Right cardiac atrium (tissue), 5 donors: Measurements from ENCODE around the gene KRTAP5-9. TPM values are rescaled to one million over a fixed set of nuclear protein-coding genes. Genes with fewer than 3 reads are reported as not detected.
"Not testable (repeated sequence)": the region's sequence is repeated elsewhere in the genome, so short reads cannot be mapped to it uniquely, and the experiment has no call there.

Source experiments
- ATAC-seq, 2 donors: fragments of 200-7000 bp; cut with Tn5 transposase; one replicate each; pipeline versions ENCODE4 v1.8.0 to v1.9.1; 2020; ENCODE audit warnings: moderate library complexity in 2 of 2, mild to moderate bottlenecking in 1 of 2
- DNase-seq, 3 donors: peaks; one replicate each; pipeline ENCODE4 v3.0.0-alpha.2; 2020
- H3K27ac ChIP-seq: one replicate; pipeline ENCODE4 v1.5.1; 2013; ENCODE audit warnings: mild to moderate bottlenecking, low read length, control low read depth, moderate library complexity
- H3K27me3 ChIP-seq: one replicate; pipeline ENCODE4 v1.6.1; 2013; ENCODE audit not compliant: control insufficient read depth, insufficient read depth
- H3K4me1 ChIP-seq: one replicate; pipeline ENCODE4 v1.6.1; 2013; ENCODE audit warnings: low read length; ENCODE audit not compliant: control insufficient read depth, insufficient read depth
- H3K4me3 ChIP-seq: one replicate; pipeline ENCODE4 v1.5.1; 2013; ENCODE audit warnings: low read length, control low read depth
- H3K9me3 ChIP-seq: one replicate; pipeline ENCODE4 v1.6.1; 2013; ENCODE audit warnings: low read length; ENCODE audit not compliant: control insufficient read depth
- whole genome bisulfite sequencing: extraction: QIAGEN DNeasy Blood & Tissue Kit; methylation state at CpG from one replicate; pipeline ENCODE4 v1.1.7; 2013; 5-methylcytosine and 5-hydroxymethylcytosine counted together
- intact Hi-C, 4 donors: fragments of 100-400 bp; cut with DNase I; formaldehyde crosslinking; loops; one replicate each; pipeline versions ENCODE4 v1.11.0 to v1.14.0; 2022 to 2023
- polyA plus RNA-seq: library from polyadenylated mRNA; stranded (reverse); fragments of 200-250 nt; gene quantifications from one replicate; pipeline ENCODE4 v1.2.3, GENCODE V29; 2013
- total RNA-seq, 4 donors: library from RNA; stranded (reverse); fragmentation: NEBNext Ultra II Directional; extraction: Animal tissue kit (Norgen Biotek cat#: 25700); gene quantifications; one replicate each; pipeline ENCODE4 v1.2.1, GENCODE V29; 2021
- donor health status: healthy with polysubstance abuse.
- donor health status: DM: no; HTN: yes; CAD: no.
- donor health status: DM: no; HTN: no; CAD: no.
- donor health status: DM: no; HTN: yes; CAD: no; lungs with severe emphysema.
- donor health status: DM: yes; HTN: yes; CAD: no.

KRTAP5-9 gene
- total and polyA plus RNA-seq, 5 donors: not detected

DNA sequence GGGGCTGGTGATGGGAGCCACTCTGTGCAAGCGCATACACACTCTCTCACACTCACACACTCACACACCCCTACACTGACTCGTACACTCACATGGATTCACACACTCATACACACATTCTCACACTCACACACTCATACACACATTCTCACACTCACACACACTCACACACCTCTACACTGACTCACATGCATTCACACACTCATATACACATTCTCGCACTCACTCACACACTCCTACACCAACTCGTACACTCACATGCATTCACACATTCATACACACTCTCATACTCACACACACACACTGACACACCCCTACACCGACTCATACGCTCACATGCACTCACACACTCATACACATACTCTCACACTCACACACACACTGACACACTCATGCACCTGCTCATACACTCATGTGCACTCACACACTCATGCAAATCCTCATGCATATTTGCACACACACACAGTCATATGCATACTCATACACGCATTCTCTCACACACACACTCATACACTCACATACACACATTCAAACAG lies 29.3 kb downstream of the KRTAP5-9 start:
- no peaks in the 10 kb centered on the region for H3K27me3 ChIP-seq
- ATAC-seq (no peak), DNase-seq (no peak)
- no peak overlapping the region for H3K4me3 ChIP-seq
- 91% methylated on average over 7 of the region's 7 CpGs for WGBS
- H3K4me1 ChIP-seq: peaks cover 2% of the 10 kb centered on the region
- H3K27ac ChIP-seq: no peak overlapping the region
- intact Hi-C loops: no loop called here
- no peaks in the 10 kb centered on the region for H3K9me3 ChIP-seq

DNA sequence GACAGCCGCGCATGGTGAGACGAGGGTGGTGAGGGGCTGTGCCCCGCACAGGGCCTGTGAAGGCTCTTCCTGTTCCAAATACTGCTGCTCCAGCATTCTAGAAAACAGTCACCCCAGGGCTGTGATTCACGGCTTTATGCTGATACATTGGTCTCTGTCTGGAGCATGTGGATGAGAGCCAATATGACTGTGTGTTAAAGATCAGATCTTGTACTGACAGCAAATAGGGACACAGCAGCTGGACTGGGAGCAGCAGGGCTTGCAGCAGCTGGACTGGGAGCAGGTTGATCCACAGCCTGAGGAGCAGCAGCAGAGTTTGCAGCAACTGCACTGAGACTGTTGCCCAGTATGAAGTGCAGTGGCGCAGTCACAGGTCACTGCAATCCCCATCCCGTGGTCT lies 31.3 kb downstream of the KRTAP5-9 start:
- H3K27me3 ChIP-seq, H3K4me3 ChIP-seq, DNase-seq, H3K27ac ChIP-seq, H3K9me3 ChIP-seq, H3K4me1 ChIP-seq, ATAC-seq, intact Hi-C loops: not testable (repeated sequence)
- WGBS: 62% methylated on average over 7 of the region's 7 CpGs

DNA sequence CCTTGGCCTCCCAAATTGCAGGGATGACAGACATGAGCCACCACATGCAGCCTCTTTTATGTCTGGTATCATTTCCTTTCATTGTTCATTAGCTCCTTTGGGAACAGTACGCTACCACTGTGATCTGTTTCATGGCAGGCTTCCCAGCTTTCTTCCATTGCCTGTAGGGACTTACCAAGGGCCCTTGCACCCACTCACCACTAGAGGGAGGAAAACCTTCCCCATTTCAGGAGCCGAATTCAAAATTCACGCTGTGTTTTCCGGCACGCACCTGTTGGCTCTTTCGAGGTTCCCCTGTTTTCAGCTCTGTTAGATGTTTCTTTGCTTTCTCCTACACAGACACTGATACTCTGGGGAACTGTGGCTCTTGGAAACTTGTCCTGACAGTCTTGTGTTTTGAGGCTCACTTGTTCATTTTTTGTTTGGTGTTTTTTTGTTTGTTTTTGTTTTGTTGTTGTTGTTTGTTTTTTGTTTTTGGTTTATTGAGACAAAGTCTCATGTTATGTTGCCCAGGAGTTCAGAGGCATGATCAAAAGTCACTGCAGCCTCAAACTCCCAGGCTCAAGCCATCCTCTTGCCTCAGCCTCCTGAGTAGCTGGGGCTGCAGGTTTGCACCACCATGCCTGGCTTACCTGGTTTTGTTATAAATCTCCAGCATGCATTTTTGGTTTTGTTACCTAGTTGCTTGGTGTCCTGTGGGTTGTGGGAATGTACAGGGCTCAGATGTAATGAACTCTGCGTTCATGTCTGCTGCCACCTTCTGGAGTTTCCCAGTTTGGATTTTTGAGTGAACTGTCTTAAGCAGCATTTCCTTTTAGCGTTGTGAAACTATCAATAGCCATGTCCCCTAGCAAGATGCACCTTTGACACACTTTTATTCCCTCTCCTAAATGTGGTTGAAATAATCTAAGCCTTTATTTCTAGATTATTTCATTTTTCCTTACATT lies 32.1 kb downstream of the KRTAP5-9 start:
- no peaks in the 10 kb centered on the region for H3K27me3 ChIP-seq
- H3K9me3 ChIP-seq: no peaks in the 10 kb centered on the region
- ATAC-seq (peak; percentile 86 to 87), DNase-seq (peak in 2 of 3 donors; percentile 54 to 56)
- WGBS: 5% methylated on average over 8 of the region's 8 CpGs
- H3K4me1 ChIP-seq: peaks cover 2% of the 10 kb centered on the region
- intact Hi-C loops: no loop called here
- no peak overlapping the region for H3K4me3 ChIP-seq
- H3K27ac ChIP-seq: no peak overlapping the region

DNA sequence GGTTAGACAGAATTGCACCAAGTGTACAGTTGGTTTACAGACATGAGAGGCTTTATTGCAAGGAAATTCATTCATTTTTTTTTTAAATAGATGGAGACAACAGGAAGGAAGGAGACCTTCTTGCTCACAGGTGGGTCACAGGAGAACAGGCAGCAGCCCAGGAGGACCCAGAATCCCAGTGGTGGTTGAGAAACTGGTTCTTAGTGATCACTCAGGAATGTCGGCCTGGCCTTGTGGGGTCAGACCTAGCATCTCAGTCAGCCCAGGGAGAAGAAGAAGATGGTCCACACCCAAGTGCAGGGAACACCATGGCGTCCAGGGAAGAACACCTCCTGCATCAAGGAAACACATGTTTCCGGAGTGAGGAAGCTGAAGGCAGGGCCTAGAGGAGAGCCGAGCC lies 33.6 kb downstream of the KRTAP5-9 start:
- intact Hi-C loops: no loop called here
- no peak overlapping the region for H3K27ac ChIP-seq
- no peak for ATAC-seq
- H3K9me3 ChIP-seq: no peaks in the 10 kb centered on the region
- peaks cover 2% of the 10 kb centered on the region for H3K4me1 ChIP-seq
- 70% methylated on average over 4 of the region's 4 CpGs for WGBS
- no peak overlapping the region for H3K4me3 ChIP-seq
- no peaks in the 10 kb centered on the region for H3K27me3 ChIP-seq
- DNase-seq: no peak

GRCh38 chr11:71582309-71582895 lies 34.2 kb downstream of the KRTAP5-9 start, which contains the start of gene KRTAP5-11:
Gene KRTAP5-11 (minus strand): TSS chr11:71582875. CDS start chr11:71582837, 38 bp downstream.
- no peak for ATAC-seq
- no peak within 1 kb of the TSS for H3K27ac ChIP-seq

GRCh38 chr11:71582969-71583368 lies 34.7 kb downstream of the KRTAP5-9 start:
- H3K4me3 ChIP-seq, H3K27ac ChIP-seq, DNase-seq, H3K9me3 ChIP-seq, H3K4me1 ChIP-seq, H3K27me3 ChIP-seq, ATAC-seq, intact Hi-C loops: not testable (repeated sequence)
- 79% methylated on average over 2 of the region's 2 CpGs for WGBS

More at GRCh38 chr11:71582309-71582895, 34.2 kb downstream of the KRTAP5-9 start, which contains the start of gene KRTAP5-11:
- intact Hi-C loops: no loop called here
- Histone ChIP-seq H3K9me3 (no peaks in the 10 kb centered on the region), H3K27me3 (no peaks in the 10 kb centered on the region), H3K4me1 (peaks cover 2% of the 10 kb centered on the region), H3K4me3 (no peak within 1 kb of the TSS)
- no peak for DNase-seq
- 66% methylated on average over 3 of the region's 3 CpGs for WGBS

- H3K27me3 ChIP-seq, H3K4me1 ChIP-seq, ATAC-seq, H3K27ac ChIP-seq, H3K9me3 ChIP-seq, DNase-seq, H3K4me3 ChIP-seq, intact Hi-C loops: not testable (repeated sequence)
- WGBS: 88% methylated on average over 5 of the region's 5 CpGs
These were observed 37.5 kb downstream of the KRTAP5-9 start for GRCh38 chr11:71585673-71586072.

GRCh38 chr11:71588314-71588713 lies 40.1 kb downstream of the KRTAP5-9 start:
- intact Hi-C loops, DNase-seq, H3K4me1 ChIP-seq, H3K9me3 ChIP-seq, ATAC-seq, H3K4me3 ChIP-seq, H3K27ac ChIP-seq, H3K27me3 ChIP-seq: not testable (repeated sequence)
- 58% methylated on average over 4 of the region's 4 CpGs for WGBS

DNA sequence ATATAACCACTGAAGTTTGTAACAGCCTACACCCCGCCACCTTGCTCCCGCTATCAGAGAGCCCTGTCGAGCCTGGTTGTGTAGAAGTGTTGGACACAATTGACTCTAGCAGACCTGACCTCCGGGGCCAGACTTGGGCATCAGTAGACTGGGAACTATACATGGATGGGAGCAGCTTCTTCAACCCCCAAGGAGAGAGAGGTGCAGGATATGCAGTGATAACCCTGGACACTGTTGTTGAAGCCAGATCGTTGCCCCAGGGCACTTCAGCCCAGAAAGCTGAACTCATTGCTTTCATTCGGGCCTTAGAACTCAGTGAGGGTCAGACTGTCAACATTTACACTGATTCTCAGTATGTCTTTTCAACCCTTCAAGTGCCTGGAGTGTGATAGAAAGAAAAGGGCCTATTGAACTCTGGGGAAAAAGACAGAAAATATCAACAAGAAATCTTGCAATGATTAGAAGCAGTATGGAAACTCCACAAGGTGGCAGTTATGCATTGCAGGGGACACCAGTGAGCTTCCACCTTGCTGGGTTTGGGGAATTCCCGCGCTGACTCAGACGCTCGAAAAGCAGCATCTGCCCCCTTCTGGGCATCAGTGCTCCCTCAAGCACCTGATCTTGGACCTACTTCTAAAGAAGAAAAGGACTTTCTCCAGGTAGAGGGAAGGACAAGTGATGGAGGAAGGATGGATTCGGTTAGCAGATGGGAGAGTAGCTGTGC lies 40.8 kb downstream of the KRTAP5-9 start:
- H3K9me3 ChIP-seq, H3K27me3 ChIP-seq, H3K4me3 ChIP-seq, ATAC-seq, H3K4me1 ChIP-seq, H3K27ac ChIP-seq, intact Hi-C loops, DNase-seq: not testable (repeated sequence)
- 60% methylated on average over 11 of the region's 11 CpGs for WGBS

DNA sequence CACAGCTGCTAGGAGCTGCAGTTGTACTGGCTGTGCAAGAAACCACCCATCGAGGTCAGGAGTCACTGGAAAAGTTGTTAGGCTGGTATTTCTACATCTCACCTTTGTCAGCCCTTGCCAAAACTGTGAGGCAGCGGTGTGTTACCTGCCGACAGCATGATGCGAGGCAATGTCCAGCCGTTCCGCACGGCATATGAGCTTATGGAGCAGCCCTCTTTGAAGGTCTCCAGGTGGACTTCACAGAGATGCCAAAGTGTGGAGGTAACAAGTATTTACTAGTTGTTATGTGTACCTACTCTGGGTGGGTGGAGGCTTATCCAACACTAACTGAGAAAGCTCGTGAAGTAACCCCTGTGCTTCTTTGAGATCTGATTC lies 41.3 kb downstream of the KRTAP5-9 start:
- DNase-seq, H3K4me1 ChIP-seq, H3K27ac ChIP-seq, H3K27me3 ChIP-seq, H3K4me3 ChIP-seq, ATAC-seq, H3K9me3 ChIP-seq, intact Hi-C loops: not testable (repeated sequence)
- 76% methylated on average over 8 of the region's 8 CpGs for WGBS
